GM12878 (cell line): ENCODE measurements around the gene ETF1. TPM values are rescaled to one million over a fixed set of nuclear protein-coding genes. Genes with fewer than 3 reads are reported as not detected.

Experiments
- CEBPZ ChIP-seq: fragments of 150-350 bp; IDR thresholded peaks from 2 replicates; pipeline ENCODE4 v1.6.1; 2016; ENCODE audit warnings: low read depth, low read length
- CTCF ChIP-seq, 3 experiments: IDR thresholded peaks in 2 of 3; conservative IDR thresholded peaks in 1 of 3; 2 replicates each; pipeline ENCODE4 v1.5.1; 2011; ENCODE audit warnings: low read depth in 3 of 3, low read length in 3 of 3, mild to moderate bottlenecking in 3 of 3, control low read depth in 2 of 3, moderate library complexity in 2 of 3, inconsistent platforms in 1 of 3, mixed read lengths in 1 of 3; ENCODE audit not compliant: control insufficient read depth in 2 of 3, insufficient read depth in 1 of 3; ENCODE audit errors: extremely low read depth in 1 of 3
- FOXK2 ChIP-seq: fragments of 450-650 bp; IDR thresholded peaks from 2 replicates; pipeline ENCODE4 v1.6.1; 2017; ENCODE audit warnings: mild to moderate bottlenecking, moderate library complexity
- WRNIP1 ChIP-seq: IDR thresholded peaks from 2 replicates; pipeline ENCODE4 v1.6.1; 2011; ENCODE audit warnings: low read depth, low read length, improper control_type of control experiment, borderline replicate concordance
- polyA plus RNA-seq, 11 experiments: library from polyadenylated mRNA; depleted of rRNA in 4 of 11; unstranded in 6 of 11; stranded (reverse) in 5 of 11; fragments of >200 nt; fragmentation: Nextera tagmentation in 4 of 11; fragmentation: Illumina TruSeq in 1 of 11; extraction: Ambion mirVana in 4 of 11; extraction: Trizol in 1 of 11; gene quantifications; 1 replicate in 1 of 11; 2 replicates in 10 of 11; pipeline versions ENCODE4 v1.2.1 to v1.2.3, GENCODE V29; 2011 to 2016; ENCODE audit warnings: inconsistent platforms in 2 of 11, missing spikeins in 2 of 11, low read depth in 1 of 11
- total RNA-seq, 4 experiments: library from RNA; depleted of rRNA in 3 of 4; stranded (reverse); fragments of >200 nt in 3 of 4; fragmentation: Illumina TruSeq in 1 of 4; extraction: Trizol in 1 of 4; gene quantifications; 2 replicates each; pipeline versions ENCODE4 v1.2.1 to v1.2.3, GENCODE V29; 2013 to 2021
- TF ChIP-seq, protein P1 (sequence below): fragments of 450-650 bp; IDR thresholded peaks from 2 replicates; pipeline ENCODE4 v1.6.1; 2017; ENCODE audit warnings: mild to moderate bottlenecking, moderate library complexity

Gene ETF1
- total and polyA plus RNA-seq, 10 of the 15 experiments (the other 5 are each of a cell fraction or from before 2014, with no cell fraction given), result 29.8 to 145 (median 108) TPM

DNA sequence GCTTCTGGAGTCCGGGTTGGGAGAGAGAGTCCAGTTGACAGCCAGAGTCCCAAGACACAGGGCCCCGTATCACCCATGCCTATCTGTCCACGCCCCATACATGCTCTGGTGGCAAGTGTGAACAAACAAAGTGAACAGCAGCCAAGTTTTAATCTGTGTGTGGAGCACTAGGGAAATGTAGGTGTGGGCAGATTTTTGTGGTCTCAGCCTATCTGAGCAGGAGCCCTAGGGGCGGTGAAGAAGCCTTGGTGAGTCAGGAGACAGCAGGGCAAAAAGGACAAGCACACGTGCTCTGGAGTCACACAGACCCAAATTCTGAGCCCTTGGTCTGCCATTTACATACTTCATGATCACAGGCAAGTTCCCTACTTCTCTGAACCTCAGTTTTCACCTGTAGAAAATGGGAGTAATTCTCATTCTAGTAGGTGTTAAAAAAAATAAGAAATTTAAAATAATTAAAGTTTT, 54.5 kb downstream of the ETF1 start (continued):
- TF ChIP-seq, protein P1, sequence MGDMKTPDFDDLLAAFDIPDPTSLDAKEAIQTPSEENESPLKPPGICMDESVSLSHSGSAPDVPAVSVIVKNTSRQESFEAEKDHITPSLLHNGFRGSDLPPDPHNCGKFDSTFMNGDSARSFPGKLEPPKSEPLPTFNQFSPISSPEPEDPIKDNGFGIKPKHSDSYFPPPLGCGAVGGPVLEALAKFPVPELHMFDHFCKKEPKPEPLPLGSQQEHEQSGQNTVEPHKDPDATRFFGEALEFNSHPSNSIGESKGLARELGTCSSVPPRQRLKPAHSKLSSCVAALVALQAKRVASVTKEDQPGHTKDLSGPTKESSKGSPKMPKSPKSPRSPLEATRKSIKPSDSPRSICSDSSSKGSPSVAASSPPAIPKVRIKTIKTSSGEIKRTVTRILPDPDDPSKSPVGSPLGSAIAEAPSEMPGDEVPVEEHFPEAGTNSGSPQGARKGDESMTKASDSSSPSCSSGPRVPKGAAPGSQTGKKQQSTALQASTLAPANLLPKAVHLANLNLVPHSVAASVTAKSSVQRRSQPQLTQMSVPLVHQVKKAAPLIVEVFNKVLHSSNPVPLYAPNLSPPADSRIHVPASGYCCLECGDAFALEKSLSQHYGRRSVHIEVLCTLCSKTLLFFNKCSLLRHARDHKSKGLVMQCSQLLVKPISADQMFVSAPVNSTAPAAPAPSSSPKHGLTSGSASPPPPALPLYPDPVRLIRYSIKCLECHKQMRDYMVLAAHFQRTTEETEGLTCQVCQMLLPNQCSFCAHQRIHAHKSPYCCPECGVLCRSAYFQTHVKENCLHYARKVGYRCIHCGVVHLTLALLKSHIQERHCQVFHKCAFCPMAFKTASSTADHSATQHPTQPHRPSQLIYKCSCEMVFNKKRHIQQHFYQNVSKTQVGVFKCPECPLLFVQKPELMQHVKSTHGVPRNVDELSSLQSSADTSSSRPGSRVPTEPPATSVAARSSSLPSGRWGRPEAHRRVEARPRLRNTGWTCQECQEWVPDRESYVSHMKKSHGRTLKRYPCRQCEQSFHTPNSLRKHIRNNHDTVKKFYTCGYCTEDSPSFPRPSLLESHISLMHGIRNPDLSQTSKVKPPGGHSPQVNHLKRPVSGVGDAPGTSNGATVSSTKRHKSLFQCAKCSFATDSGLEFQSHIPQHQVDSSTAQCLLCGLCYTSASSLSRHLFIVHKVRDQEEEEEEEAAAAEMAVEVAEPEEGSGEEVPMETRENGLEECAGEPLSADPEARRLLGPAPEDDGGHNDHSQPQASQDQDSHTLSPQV, result no peak
- TF ChIP-seq CEBPZ (no peak), WRNIP1 (no peak), FOXK2 (no peak), CTCF (IDR thresholded peaks at IDR 0.05 in 2 of 3, conservative IDR thresholded peaks at IDR 0.05 in 1 of 3; ENCODE audit: control insufficient read depth in 2 of 3, extremely low read depth in 1 of 3, insufficient read depth in 1 of 3, low read depth in 3 of 3, low read length in 3 of 3) (no peak)
